Vagina (tissue), 2 donors: ENCODE data around the gene MERTK. TPM values are rescaled to one million over a fixed set of nuclear protein-coding genes. Genes with fewer than 3 reads are reported as not detected.
"Not testable (repeated sequence)": the region's sequence is repeated elsewhere in the genome, so short reads cannot be mapped to it uniquely, and the experiment has no call there.

Source experiments
- DNase-seq, 2 donors: peaks; one replicate each; pipeline ENCODE4 v3.0.0-alpha.2; 2017; ENCODE audit errors: extremely low spot score in 2 of 2
- H3K27ac ChIP-seq: fragments of 200-600 bp; sonication (generic); one replicate; pipeline ENCODE4 v1.5.1; 2019
- H3K27me3 ChIP-seq: fragments of 200-600 bp; sonication (generic); one replicate; pipeline ENCODE4 v1.5.1; 2019
- H3K36me3 ChIP-seq, 2 donors: fragments of 200-600 bp; sonication (generic); one replicate each; pipeline ENCODE4 v1.5.1; 2017 to 2019
- H3K4me1 ChIP-seq: fragments of 200-600 bp; sonication (generic); one replicate; pipeline ENCODE4 v1.5.1; 2019
- H3K4me3 ChIP-seq, 2 donors: fragments of 200-600 bp; sonication (generic); 1 replicate in 1 of 2; 2 replicates in 1 of 2; pipeline ENCODE4 v1.5.1; 2016 to 2019
- H3K9me3 ChIP-seq: fragments of 200-600 bp; sonication (generic); one replicate; pipeline ENCODE4 v1.5.1; 2019
- CTCF ChIP-seq, 3 experiments: fragments of 450-650 bp in 2 of 3; fragments of 200-600 bp in 1 of 3; sonication (generic) in 1 of 3; IDR thresholded peaks; one replicate each; pipeline ENCODE4 v1.5.1; 2017 to 2019; ENCODE audit warnings: antibody characterized with exemption in 3 of 3, mild to moderate bottlenecking in 2 of 3, moderate library complexity in 2 of 3
- POLR2A ChIP-seq, 2 donors: fragments of 450-650 bp; IDR thresholded peaks; one replicate each; pipeline ENCODE4 v1.6.1; 2017; ENCODE audit warnings: antibody characterized with exemption in 2 of 2, mild to moderate bottlenecking in 2 of 2, moderate library complexity in 2 of 2
- POLR2AphosphoS5 ChIP-seq, 2 donors: sonication (generic); formaldehyde crosslinking; IDR thresholded peaks; one replicate each; pipeline ENCODE4 v1.9.0; 2017; ENCODE audit warnings: antibody characterized with exemption in 2 of 2, mild to moderate bottlenecking in 2 of 2, low read depth in 1 of 2; ENCODE audit not compliant: insufficient read depth in 1 of 2
- intact Hi-C: fragments of 100-400 bp; cut with DNase I; formaldehyde crosslinking; loops from one replicate; pipeline ENCODE4 v1.15.1; 2023
- total RNA-seq: library from RNA; depleted of rRNA; stranded (reverse); fragments of >200 nt; gene quantifications from one replicate; pipeline ENCODE4 v1.2.3, GENCODE V29; 2016

Gene MERTK
- total RNA-seq, 1 donor from 2014 or later, result 15.7 TPM

- Histone ChIP-seq H3K27ac (no peak overlapping the region), H3K4me3 (no peak overlapping the region), H3K27me3 (no peaks in the 10 kb centered on the region), H3K36me3 (peaks cover 0 to 13% of the 10 kb centered on the region in 2 donors), H3K4me1 (peaks cover 14% of the 10 kb centered on the region), H3K9me3 (no peaks in the 10 kb centered on the region)
- no peak for DNase-seq
- TF ChIP-seq POLR2A (IDR thresholded peaks at IDR 0.05), result no peak
- no peak for TF ChIP-seq POLR2AphosphoS5 (IDR thresholded peaks at IDR 0.05; ENCODE audit: insufficient read depth in 1 of 2, low read depth in 1 of 2)
- no peak for TF ChIP-seq CTCF (IDR thresholded peaks at IDR 0.05)
- intact Hi-C loops, result no loop called here
Observed at GRCh38 chr2:111932841-111933291, 34.5 kb downstream of the MERTK start.

GRCh38 chr2:111933900-111934299, 35.5 kb downstream of the MERTK start:
- H3K9me3 ChIP-seq, H3K4me3 ChIP-seq, intact Hi-C loops, H3K27me3 ChIP-seq, H3K27ac ChIP-seq, DNase-seq: not testable (repeated sequence)
- peaks cover 14% of the 10 kb centered on the region for H3K4me1 ChIP-seq
- H3K36me3 ChIP-seq, result peaks cover 0 to 13% of the 10 kb centered on the region in 2 donors

GRCh38 chr2:111936881-111937280, 38.5 kb downstream of the MERTK start:
- no peak for DNase-seq
- no peak for TF ChIP-seq CTCF (IDR thresholded peaks at IDR 0.05)
- TF ChIP-seq POLR2AphosphoS5 (IDR thresholded peaks at IDR 0.05; ENCODE audit: insufficient read depth in 1 of 2, low read depth in 1 of 2), result no peak
- no peak for TF ChIP-seq POLR2A (IDR thresholded peaks at IDR 0.05)
- Histone ChIP-seq H3K9me3 (no peaks in the 10 kb centered on the region), H3K27me3 (no peaks in the 10 kb centered on the region), H3K36me3 (no peaks in the 10 kb centered on the region), H3K4me1 (no peaks in the 10 kb centered on the region), H3K27ac (no peak overlapping the region), H3K4me3 (no peak overlapping the region)
- intact Hi-C loops, result no loop called here

- Histone ChIP-seq H3K36me3 (no peaks in the 10 kb centered on the region), H3K9me3 (no peaks in the 10 kb centered on the region), H3K4me3 (no peak overlapping the region), H3K27me3 (no peaks in the 10 kb centered on the region), H3K4me1 (no peaks in the 10 kb centered on the region), H3K27ac (no peak overlapping the region)
- DNase-seq, result no peak
- intact Hi-C loops, result no loop called here
- TF ChIP-seq CTCF (IDR thresholded peaks at IDR 0.05), result no peak
- TF ChIP-seq POLR2A (IDR thresholded peaks at IDR 0.05), result no peak
- no peak for TF ChIP-seq POLR2AphosphoS5 (IDR thresholded peaks at IDR 0.05; ENCODE audit: insufficient read depth in 1 of 2, low read depth in 1 of 2)
Observed at GRCh38 chr2:111938392-111938791, 40.0 kb downstream of the MERTK start.

- Histone ChIP-seq H3K27ac (no peak overlapping the region), H3K9me3 (no peaks in the 10 kb centered on the region), H3K27me3 (no peaks in the 10 kb centered on the region), H3K4me3 (no peak overlapping the region), H3K4me1 (peaks cover 3% of the 10 kb centered on the region), H3K36me3 (no peaks in the 10 kb centered on the region)
- TF ChIP-seq CTCF (IDR thresholded peaks at IDR 0.05), result no peak
- TF ChIP-seq POLR2A (IDR thresholded peaks at IDR 0.05), result no peak
- no peak for TF ChIP-seq POLR2AphosphoS5 (IDR thresholded peaks at IDR 0.05; ENCODE audit: insufficient read depth in 1 of 2, low read depth in 1 of 2)
- no peak for DNase-seq
- intact Hi-C loops, result no loop called here
Observed at GRCh38 chr2:111940333-111941196, 42.2 kb downstream of the MERTK start.
